HFFc6 (cell line): ENCODE results near the gene RPS6KA2. TPM values are rescaled to one million over a fixed set of nuclear protein-coding genes. Genes with fewer than 3 reads are reported as not detected.

Experiments used
- DNase-seq: peaks from one replicate; pipeline ENCODE4 v3.0.0-alpha.2; 2018
- H3K27ac Mint-ChIP-seq: 2 replicates; pipeline ENCODE4 v1.8.0; 2020; ENCODE audit warnings: mild to moderate bottlenecking, mixed read lengths
- H3K27me3 Mint-ChIP-seq: 2 replicates; pipeline ENCODE4 v1.8.0; 2021; ENCODE audit warnings: mild to moderate bottlenecking, moderate library complexity, mixed read lengths; ENCODE audit not compliant: insufficient read depth
- H3K36me3 Mint-ChIP-seq: 2 replicates; pipeline ENCODE4 v1.8.0; 2021; ENCODE audit warnings: low read depth, mixed read lengths
- H3K4me1 Mint-ChIP-seq: 2 replicates; pipeline ENCODE4 v1.8.0; 2020; ENCODE audit warnings: low read depth, mixed read lengths
- H3K4me3 Mint-ChIP-seq: 2 replicates; pipeline ENCODE4 v1.8.0; 2020; ENCODE audit warnings: mild to moderate bottlenecking, moderate library complexity, mixed read lengths
- H3K9me3 Mint-ChIP-seq: 2 replicates; pipeline ENCODE4 v1.8.0; 2020; ENCODE audit warnings: mild to moderate bottlenecking, mixed read lengths
- total RNA-seq, 6 experiments: library from RNA; stranded (reverse); fragmentation: NEBNext Ultra II Directional; extraction: Animal tissue kit (Norgen Biotek cat#: 25700); gene quantifications; 2 replicates in 1 of 6; 3 replicates in 5 of 6; pipeline ENCODE4 v1.2.3, GENCODE V29; 2021
- TF ChIP-seq, protein P1 (sequence below): fragments of 200-600 bp; sonication (generic); IDR thresholded peaks from 2 replicates; pipeline ENCODE4 v1.5.0; 2021; ENCODE audit warnings: antibody characterized with exemption, mild to moderate bottlenecking

Gene RPS6KA2
- total RNA-seq, 6 experiments from 2014 or later = 10.1 to 13.9 (median 11.9) TPM

DNA sequence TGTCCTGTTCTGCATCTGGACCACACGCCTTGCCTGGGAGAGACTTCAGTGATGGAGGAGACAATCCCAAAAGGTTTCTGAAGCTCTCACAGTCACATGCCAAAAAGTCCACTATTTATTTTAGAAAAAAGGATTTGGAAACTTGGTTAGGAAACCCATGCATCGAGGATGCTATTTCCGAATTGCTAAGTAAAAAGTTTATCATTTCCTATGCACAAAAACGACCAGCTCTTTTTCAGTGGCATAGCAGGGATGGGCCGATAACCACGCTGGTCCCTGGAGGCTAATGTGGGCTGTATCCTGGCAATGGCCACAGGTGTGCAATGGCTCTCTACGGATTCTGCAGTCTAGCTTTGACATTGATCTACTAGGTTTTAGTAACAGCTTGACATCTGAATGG, 74.5 kb downstream of the RPS6KA2 start:
- H3K4me3 Mint-ChIP-seq = no peak overlapping the region
- peaks cover 32% of the 10 kb centered on the region for H3K4me1 Mint-ChIP-seq
- no peaks in the 10 kb centered on the region for H3K27me3 Mint-ChIP-seq
- H3K9me3 Mint-ChIP-seq = peaks cover 7% of the 10 kb centered on the region
- no peak for DNase-seq
- no peak overlapping the region for H3K27ac Mint-ChIP-seq
- TF ChIP-seq, protein P1, sequence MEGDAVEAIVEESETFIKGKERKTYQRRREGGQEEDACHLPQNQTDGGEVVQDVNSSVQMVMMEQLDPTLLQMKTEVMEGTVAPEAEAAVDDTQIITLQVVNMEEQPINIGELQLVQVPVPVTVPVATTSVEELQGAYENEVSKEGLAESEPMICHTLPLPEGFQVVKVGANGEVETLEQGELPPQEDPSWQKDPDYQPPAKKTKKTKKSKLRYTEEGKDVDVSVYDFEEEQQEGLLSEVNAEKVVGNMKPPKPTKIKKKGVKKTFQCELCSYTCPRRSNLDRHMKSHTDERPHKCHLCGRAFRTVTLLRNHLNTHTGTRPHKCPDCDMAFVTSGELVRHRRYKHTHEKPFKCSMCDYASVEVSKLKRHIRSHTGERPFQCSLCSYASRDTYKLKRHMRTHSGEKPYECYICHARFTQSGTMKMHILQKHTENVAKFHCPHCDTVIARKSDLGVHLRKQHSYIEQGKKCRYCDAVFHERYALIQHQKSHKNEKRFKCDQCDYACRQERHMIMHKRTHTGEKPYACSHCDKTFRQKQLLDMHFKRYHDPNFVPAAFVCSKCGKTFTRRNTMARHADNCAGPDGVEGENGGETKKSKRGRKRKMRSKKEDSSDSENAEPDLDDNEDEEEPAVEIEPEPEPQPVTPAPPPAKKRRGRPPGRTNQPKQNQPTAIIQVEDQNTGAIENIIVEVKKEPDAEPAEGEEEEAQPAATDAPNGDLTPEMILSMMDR = no peak
- H3K36me3 Mint-ChIP-seq = peaks cover 3% of the 10 kb centered on the region

GRCh38 chr6:166551754-166552495, 75.1 kb downstream of the RPS6KA2 start:
- peaks cover 26% of the 10 kb centered on the region for H3K4me1 Mint-ChIP-seq
- H3K9me3 Mint-ChIP-seq = peaks cover 7% of the 10 kb centered on the region
- no peak overlapping the region for H3K4me3 Mint-ChIP-seq
- DNase-seq = no peak
- no peak overlapping the region for H3K27ac Mint-ChIP-seq
- TF ChIP-seq, protein P1 = no peak
- H3K36me3 Mint-ChIP-seq = peaks cover 8% of the 10 kb centered on the region
- H3K27me3 Mint-ChIP-seq = no peaks in the 10 kb centered on the region

GRCh38 chr6:166546653-166547052, 80.4 kb downstream of the RPS6KA2 start:
- Mint-ChIP-seq H3K9me3 (peaks cover 7% of the 10 kb centered on the region), H3K27ac (no peak overlapping the region), H3K4me3 (no peak overlapping the region), H3K36me3 (peaks cover 5% of the 10 kb centered on the region; the same call in 1 of the 2 replicates), H3K27me3 (no peaks in the 10 kb centered on the region; the same call in 1 of the 2 replicates), H3K4me1 (no peaks in the 10 kb centered on the region; the same call in 1 of the 2 replicates)
- DNase-seq = no peak
- TF ChIP-seq, protein P1 = no peak

- TF ChIP-seq, protein P1 = no peak
- DNase-seq = no peak
- peaks cover 7% of the 10 kb centered on the region for H3K9me3 Mint-ChIP-seq
- H3K27me3 Mint-ChIP-seq = peaks cover 2% of the 10 kb centered on the region; the same call in 1 of the 2 replicates
- no peak overlapping the region for H3K4me3 Mint-ChIP-seq
- H3K36me3 Mint-ChIP-seq = peaks cover 5% of the 10 kb centered on the region; the same call in 1 of the 2 replicates
- no peak overlapping the region for H3K27ac Mint-ChIP-seq
- peaks cover 4% of the 10 kb centered on the region; the same call in 1 of the 2 replicates for H3K4me1 Mint-ChIP-seq
Observed at GRCh38 chr6:166545156-166546034, 81.7 kb downstream of the RPS6KA2 start.

- peaks cover 4% of the 10 kb centered on the region; the same call in 1 of the 2 replicates for H3K4me1 Mint-ChIP-seq
Observed at GRCh38 chr6:166544296-166544605, 82.8 kb downstream of the RPS6KA2 start.

More at GRCh38 chr6:166544296-166544605, 82.8 kb downstream of the RPS6KA2 start:
- TF ChIP-seq, protein P1 = no peak
- no peak overlapping the region for H3K27ac Mint-ChIP-seq
- peaks cover 7% of the 10 kb centered on the region for H3K9me3 Mint-ChIP-seq
- no peak for DNase-seq
- H3K27me3 Mint-ChIP-seq = peaks cover 2% of the 10 kb centered on the region; the same call in 1 of the 2 replicates
- no peak overlapping the region for H3K4me3 Mint-ChIP-seq
- H3K36me3 Mint-ChIP-seq = peaks cover 5% of the 10 kb centered on the region; the same call in 1 of the 2 replicates
